Astrocyte of the cerebellum (primary cell): ENCODE results near the gene PRODH.
A peak's percentile ranks its signal among the peaks of the same experiment; 100 is the strongest.
"Not testable (repeated sequence)": the region's sequence is repeated elsewhere in the genome, so short reads cannot be mapped to it uniquely, and the experiment has no call there.

Experiments
- DNase-seq: peaks from one replicate; pipeline ENCODE4 v3.0.0-alpha.2; 2011; ENCODE audit warnings: low read depth
- H3K4me3 ChIP-seq: 2 replicates; pipeline ENCODE4 v1.5.1; 2011; ENCODE audit warnings: mild to moderate bottlenecking, low read depth, low read length, moderate library complexity
- in situ Hi-C: cut with HindIII; loops from 2 replicates; pipeline ENCODE4 v1.10.0; 2017; ENCODE audit warnings: low sequenced_read_pairs
- TF ChIP-seq, protein P1 (sequence below): IDR thresholded peaks from 2 replicates; pipeline ENCODE4 v1.5.1; 2012; ENCODE audit warnings: low read length, low read depth, moderate library complexity, mild to moderate bottlenecking; ENCODE audit errors: missing control alignments

Gene PRODH

DNA sequence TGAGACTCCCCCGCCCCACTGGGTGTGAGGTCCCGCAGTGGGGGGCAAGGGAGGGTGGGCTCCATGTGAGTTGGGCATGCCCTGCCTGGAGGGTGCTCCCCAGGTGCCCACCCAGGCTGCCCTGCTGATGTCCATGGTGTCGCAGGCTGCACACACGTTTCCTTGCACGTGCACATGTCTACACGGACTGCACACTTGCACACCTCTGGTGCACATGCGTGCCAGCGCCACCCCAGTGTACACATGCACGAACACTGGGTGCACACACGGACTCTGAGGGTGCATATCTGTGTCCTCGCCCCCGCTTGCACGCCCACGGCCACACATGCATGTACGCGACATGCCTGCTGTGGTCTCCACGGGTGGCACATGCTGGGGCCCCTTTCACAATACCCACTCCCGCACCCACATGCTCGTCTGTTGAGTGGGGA lies 35.2 kb upstream of the PRODH start:
- in situ Hi-C loops, result no loop called here
- H3K4me3 ChIP-seq, result peak overlapping the region; percentile 52
- TF ChIP-seq, protein P1, sequence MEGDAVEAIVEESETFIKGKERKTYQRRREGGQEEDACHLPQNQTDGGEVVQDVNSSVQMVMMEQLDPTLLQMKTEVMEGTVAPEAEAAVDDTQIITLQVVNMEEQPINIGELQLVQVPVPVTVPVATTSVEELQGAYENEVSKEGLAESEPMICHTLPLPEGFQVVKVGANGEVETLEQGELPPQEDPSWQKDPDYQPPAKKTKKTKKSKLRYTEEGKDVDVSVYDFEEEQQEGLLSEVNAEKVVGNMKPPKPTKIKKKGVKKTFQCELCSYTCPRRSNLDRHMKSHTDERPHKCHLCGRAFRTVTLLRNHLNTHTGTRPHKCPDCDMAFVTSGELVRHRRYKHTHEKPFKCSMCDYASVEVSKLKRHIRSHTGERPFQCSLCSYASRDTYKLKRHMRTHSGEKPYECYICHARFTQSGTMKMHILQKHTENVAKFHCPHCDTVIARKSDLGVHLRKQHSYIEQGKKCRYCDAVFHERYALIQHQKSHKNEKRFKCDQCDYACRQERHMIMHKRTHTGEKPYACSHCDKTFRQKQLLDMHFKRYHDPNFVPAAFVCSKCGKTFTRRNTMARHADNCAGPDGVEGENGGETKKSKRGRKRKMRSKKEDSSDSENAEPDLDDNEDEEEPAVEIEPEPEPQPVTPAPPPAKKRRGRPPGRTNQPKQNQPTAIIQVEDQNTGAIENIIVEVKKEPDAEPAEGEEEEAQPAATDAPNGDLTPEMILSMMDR, result no peak
- DNase-seq, result no peak

GRCh38 chr22:18970948-18971315 lies 34.8 kb upstream of the PRODH start:
- in situ Hi-C loops, result no loop called here
- TF ChIP-seq, protein P1, result no peak
- DNase-seq, result no peak
- H3K4me3 ChIP-seq, result peak overlapping the region; percentile 52

- DNase-seq, result no peak
- H3K4me3 ChIP-seq, result peak overlapping the region; percentile 52
- in situ Hi-C loops, result no loop called here
- TF ChIP-seq, protein P1, result no peak
These were observed 34.3 kb upstream of the PRODH start for GRCh38 chr22:18970176-18970947.

DNA sequence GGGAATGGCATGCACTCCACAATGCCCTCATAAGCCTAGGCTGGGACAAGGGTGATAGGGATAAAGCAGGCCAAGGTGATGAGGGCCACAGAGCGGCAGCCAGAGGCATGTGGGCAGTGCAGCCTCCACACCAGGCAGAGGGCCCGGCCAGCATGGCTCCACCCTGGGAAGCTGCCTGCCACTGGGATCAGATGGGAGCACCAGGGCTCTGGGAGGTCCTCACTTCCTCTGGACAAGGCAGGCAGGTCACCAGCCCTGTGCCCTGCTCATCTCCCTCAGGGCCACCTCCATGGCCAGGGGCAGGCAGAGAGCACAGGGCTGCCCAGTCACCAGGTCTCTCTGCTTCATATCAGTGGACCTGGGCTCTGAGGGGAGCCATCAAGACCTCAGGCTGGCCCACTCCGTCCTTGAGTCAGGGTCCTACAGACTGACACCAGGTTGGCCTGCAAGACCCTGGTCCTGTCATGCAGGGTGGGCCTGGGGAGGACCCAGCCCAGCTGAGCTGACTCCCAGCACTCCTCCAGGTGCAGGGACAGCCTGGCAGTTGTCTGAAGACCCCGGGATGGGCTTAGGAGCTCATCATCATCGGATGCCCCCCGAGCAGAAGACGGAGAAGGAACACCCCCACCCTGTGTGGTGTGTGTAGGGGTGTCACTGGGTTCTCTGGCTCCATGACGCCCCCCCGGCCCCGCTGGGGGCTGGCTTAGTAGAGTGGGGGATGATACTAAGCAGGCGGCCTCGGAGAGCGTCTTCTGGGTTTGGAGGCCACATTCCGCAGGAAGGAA lies 33.3 kb upstream of the PRODH start:
- DNase-seq, in situ Hi-C loops, H3K4me3 ChIP-seq: not testable (repeated sequence)

GRCh38 chr22:18968011-18968749 lies 32.1 kb upstream of the PRODH start:
- in situ Hi-C loops, result no loop called here

GRCh38 chr22:18967391-18968010 lies 31.4 kb upstream of the PRODH start:
- in situ Hi-C loops, H3K4me3 ChIP-seq, DNase-seq: not testable (repeated sequence)

More at GRCh38 chr22:18968011-18968749, 32.1 kb upstream of the PRODH start:
- H3K4me3 ChIP-seq, result no peak overlapping the region
- DNase-seq, result no peak
- TF ChIP-seq, protein P1, result no peak

GRCh38 chr22:18966748-18967147 lies 30.7 kb upstream of the PRODH start:
- H3K4me3 ChIP-seq, result no peak overlapping the region
- TF ChIP-seq, protein P1, result no peak
- in situ Hi-C loops, result no loop called here
- DNase-seq, result no peak
